A549 (cell line): ENCODE data around the gene UNCX. TPM values are rescaled to one million over a fixed set of nuclear protein-coding genes. Genes with fewer than 3 reads are reported as not detected.

Experiments
- ATAC-seq, 2 experiments: fragments of 200-7000 bp in 1 of 2; fragments of >200 bp in 1 of 2; cut with Nextera tagmentation in 1 of 2; cut with Tn5 transposase in 1 of 2; 3 replicates each; pipeline versions ENCODE4 v1.8.0 to v1.9.1; 2018 to 2020; ENCODE audit warnings: mild to moderate bottlenecking in 1 of 2, moderate library complexity in 1 of 2
- CTCF ChIA-PET: fragments of 300-600 bp; sonication (Branson Sonifier 250); formaldehyde crosslinking; extraction: SDS; loops from one replicate; lab custom pipeline; 2021; ENCODE audit warnings: antibody characterized with exemption, inconsistent platforms; lab: Yijun Ruan, JAX
- POLR2A ChIA-PET: fragments of 350-600 bp; formaldehyde crosslinking; extraction: SDS; loops from one replicate; lab custom pipeline; 2021; ENCODE audit warnings: antibody characterized with exemption, inconsistent platforms; lab: Yijun Ruan, JAX
- DNase-seq, 2 experiments: peaks; one replicate each; pipeline versions ENCODE4 v3.0.0 to v3.0.0-alpha.2; 2011 to 2016; ENCODE audit warnings: low read depth in 1 of 2, low spot score in 1 of 2
- FAIRE-seq: peaks from 2 replicates; lab custom pipeline; 2011; peaks lifted over from hg19 to GRCh38; lab: Jason Lieb, UNC
- H3K27ac ChIP-seq, 2 experiments: fragments of >200 bp; sonication (Bioruptor Twin); formaldehyde crosslinking; 3 replicates each; pipeline ENCODE4 v1.5.1; 2016 to 2017
- H3K4me1 ChIP-seq: fragments of >200 bp; sonication (Bioruptor Twin); formaldehyde crosslinking; 3 replicates; pipeline ENCODE4 v1.6.1; 2016
- H3K4me2 ChIP-seq: fragments of >200 bp; sonication (Bioruptor Twin); formaldehyde crosslinking; 3 replicates; pipeline ENCODE4 v1.6.1; 2016
- H3K4me3 ChIP-seq: fragments of >200 bp; sonication (Bioruptor Twin); formaldehyde crosslinking; 3 replicates; pipeline ENCODE4 v1.5.1; 2016
- H3K9me3 ChIP-seq: fragments of >200 bp; sonication (Bioruptor Twin); formaldehyde crosslinking; 3 replicates; pipeline ENCODE4 v1.6.1; 2016
- CHD2 ChIP-seq: fragments of 150-350 bp; IDR thresholded peaks from 2 replicates; pipeline ENCODE4 v1.6.1; 2014; ENCODE audit warnings: low read length; ENCODE audit not compliant: partially characterized antibody
- CHD4 ChIP-seq: fragments of 200-600 bp; sonication (generic); IDR thresholded peaks from 2 replicates; pipeline ENCODE4 v1.6.1; 2016; ENCODE audit warnings: antibody characterized with exemption, mild to moderate bottlenecking, borderline replicate concordance
- CTCF ChIP-seq: fragments of >200 bp; sonication (Bioruptor Twin); formaldehyde crosslinking; IDR thresholded peaks from 3 replicates; pipeline ENCODE4 v1.5.1; 2016
- E2F6 ChIP-seq: IDR thresholded peaks from 2 replicates; pipeline ENCODE4 v1.6.1; 2012; ENCODE audit warnings: low read depth, borderline replicate concordance
- ELK1 ChIP-seq: fragments of 150-350 bp; IDR thresholded peaks from 2 replicates; pipeline ENCODE4 v1.6.1; 2014; ENCODE audit warnings: low read depth, mild to moderate bottlenecking, low read length
- ESRRA ChIP-seq: fragments of 150-350 bp; IDR thresholded peaks from 2 replicates; pipeline ENCODE4 v1.6.1; 2014; ENCODE audit warnings: mild to moderate bottlenecking, low read length, borderline replicate concordance
- FOSL2 ChIP-seq, 2 experiments: fragments of 450-650 bp in 1 of 2; fragments of >200 bp in 1 of 2; sonication (Bioruptor Twin) in 1 of 2; formaldehyde crosslinking; IDR thresholded peaks; 2 replicates each; pipeline versions ENCODE4 v1.5.0 to v1.6.1; 2016 to 2020; ENCODE audit warnings: mild to moderate bottlenecking in 1 of 2, moderate library complexity in 1 of 2
- HDAC2 ChIP-seq: fragments of 200-600 bp; sonication (generic); IDR thresholded peaks from 2 replicates; pipeline ENCODE4 v1.6.1; 2016
- HES2 ChIP-seq: fragments of >200 bp; sonication (Bioruptor Twin); formaldehyde crosslinking; IDR thresholded peaks from 2 replicates; pipeline ENCODE4 v1.6.1; 2016
- HOXB5 ChIP-seq: fragments of 250-450 bp; sonication (Bioruptor Pico); IDR thresholded peaks from 2 replicates; pipeline ENCODE4 v1.5.0; 2020; ENCODE audit warnings: mild to moderate bottlenecking, moderate library complexity
- JUN ChIP-seq, 2 experiments: fragments of >200 bp; sonication (Bioruptor Twin); formaldehyde crosslinking; IDR thresholded peaks; 2 replicates in 1 of 2; 3 replicates in 1 of 2; pipeline ENCODE4 v1.6.1; 2016 to 2017
- KDM5A ChIP-seq: fragments of 200-600 bp; sonication (generic); IDR thresholded peaks from 2 replicates; pipeline ENCODE4 v1.6.1; 2016; ENCODE audit warnings: antibody characterized with exemption, mild to moderate bottlenecking
- MAX ChIP-seq: IDR thresholded peaks from 2 replicates; pipeline ENCODE4 v1.6.1; 2012
- NPAS2 ChIP-seq: fragments of 250-450 bp; sonication (Bioruptor Pico); IDR thresholded peaks from 2 replicates; pipeline ENCODE4 v1.8.0; 2022; ENCODE audit warnings: mild to moderate bottlenecking, moderate library complexity, borderline replicate concordance
- NR3C1 ChIP-seq: fragments of >200 bp; sonication (Bioruptor Twin); formaldehyde crosslinking; IDR thresholded peaks from 3 replicates; pipeline ENCODE4 v1.6.1; 2017
- PBX3 ChIP-seq: IDR thresholded peaks from 2 replicates; pipeline ENCODE4 v1.6.1; 2012
- REST ChIP-seq: fragments of 200-600 bp; sonication (generic); IDR thresholded peaks from 2 replicates; pipeline ENCODE4 v1.6.1; 2016; ENCODE audit warnings: antibody characterized with exemption, mild to moderate bottlenecking, moderate library complexity
- RNF2 ChIP-seq: fragments of 200-600 bp; sonication (generic); IDR thresholded peaks from 2 replicates; pipeline ENCODE4 v1.6.1; 2016; ENCODE audit warnings: low read depth, mild to moderate bottlenecking, antibody characterized with exemption, moderate library complexity, borderline replicate concordance
- SMC3 ChIP-seq: fragments of >200 bp; sonication (Bioruptor Twin); formaldehyde crosslinking; IDR thresholded peaks from 3 replicates; pipeline ENCODE4 v1.6.1; 2018; ENCODE audit warnings: inconsistent platforms
- WGBS: methylation state at CpG from one replicate; pipeline ENCODE4 v1.1.6; 2017; ENCODE audit errors: missing lambda C conversion rate; 5-methylcytosine and 5-hydroxymethylcytosine counted together
- polyA minus RNA-seq: library from RNA; depleted of rRNA, polyadenylated mRNA; stranded (reverse); fragments of >200 nt; gene quantifications from 2 replicates; pipeline ENCODE4 v1.2.3, GENCODE V29; 2011; rRNA and poly(A)+ RNA removed
- polyA plus RNA-seq, 4 experiments: library from polyadenylated mRNA; depleted of rRNA in 3 of 4; stranded (reverse); fragments of >200 nt; fragmentation: RNase III in 1 of 4; extraction: RNeasy Plus Mini Kit Qiagen cat#74134 plus additional on column Dnase treatment in 1 of 4; gene quantifications; 2 replicates in 3 of 4; 3 replicates in 1 of 4; pipeline ENCODE4 v1.2.3, GENCODE V29; 2011 to 2017

Gene UNCX
- polyA plus RNA-seq (2011; rRNA removed) (not detected in 2 replicates), polyA plus RNA-seq (2017; fragmentation: RNase III; extraction: RNeasy Plus Mini Kit Qiagen cat#74134 plus additional on column Dnase treatment) (not detected in 3 replicates), polyA minus RNA-seq (not detected in 2 replicates)
- not detected in 2 replicates for polyA plus RNA-seq (2012; cell fraction: cytosol; rRNA removed)
- polyA plus RNA-seq (2012; cell fraction: nucleus; rRNA removed) = not detected in 2 replicates

GRCh38 chr7:1232623-1233332 lies at the start of gene UNCX:
TSS of gene UNCX (plus strand) at chr7:1232872. CDS start at chr7:1233018, 146 bp downstream.
- POLR2A ChIA-PET = no interaction called here
- H3K4me1 ChIP-seq = peaks cover 26% of the 10 kb centered on the region
- no peak for TF ChIP-seq CHD2
- 3% methylated on average over 6 of the region's 81 CpGs for WGBS
- CTCF ChIA-PET = interaction anchor here (1.0 to 2.3 kb wide), 3 partner anchors 13 to 241 kb away, joined by 3 to 10 read pairs (median 5); no protein-coding TSS in a partner anchor
- peak within 1 kb of the TSS; percentile 87 for H3K4me2 ChIP-seq
- no peaks in the 10 kb centered on the region for H3K9me3 ChIP-seq
- no peak for ATAC-seq
- no peak for DNase-seq
- H3K4me3 ChIP-seq = peak within 1 kb of the TSS; percentile 36
- H3K27ac ChIP-seq = peak within 1 kb of the TSS in 1 of 2 experiments; percentile 34; a peak in 1 of 6 replicates
- no peak for FAIRE-seq

GRCh38 chr7:1187127-1187526 lies 45.5 kb upstream of the UNCX start:
- no peak overlapping the region for H3K4me2 ChIP-seq
- H3K4me3 ChIP-seq = no peak overlapping the region
- H3K27ac ChIP-seq = no peak overlapping the region
- ATAC-seq (no peak), FAIRE-seq (no peak)
- POLR2A ChIA-PET = no interaction called here
- 56% methylated on average over 11 of the region's 11 CpGs for WGBS
- no peak for TF ChIP-seq CHD4
- no peak for TF ChIP-seq RNF2
- TF ChIP-seq ELK1 = no peak
- TF ChIP-seq CTCF = no peak
- TF ChIP-seq SMC3 = no peak
- no peak for TF ChIP-seq HOXB5 (CRISPR knock-in tag)
- no peak for TF ChIP-seq NPAS2 (CRISPR knock-in tag)
- TF ChIP-seq HDAC2 = no peak
- no peak for TF ChIP-seq PBX3
- no peak for TF ChIP-seq HES2
- TF ChIP-seq JUN (IDR thresholded peaks at IDR 0.05) = no peak
- TF ChIP-seq E2F6 = no peak
- TF ChIP-seq FOSL2 (IDR thresholded peaks at IDR 0.05) = no peak
- no peak for TF ChIP-seq FOSL2 (CRISPR knock-in tag; IDR thresholded peaks at IDR 0.05)
- no peak for TF ChIP-seq NR3C1
- no peak for TF ChIP-seq MAX
- TF ChIP-seq REST = no peak
- no peak for TF ChIP-seq ESRRA
- no peak for TF ChIP-seq KDM5A
- TF ChIP-seq, all 56 proteins: peak for 0
- DNase-seq = no peak
- Histone ChIP-seq H3K9me3 (no peaks in the 10 kb centered on the region), H3K4me1 (no peaks in the 10 kb centered on the region)
- CTCF ChIA-PET = interaction anchor here (1.4 to 6.3 kb wide), 3 partner anchors 13 to 194 kb away, joined by 4 to 57 read pairs (median 9); no protein-coding TSS in a partner anchor
